Measurements from ENCODE around the gene PCDHGB6. TPM values are rescaled to one million over a fixed set of nuclear protein-coding genes. Genes with fewer than 3 reads are reported as not detected.
"Not testable (repeated sequence)": the region's sequence is repeated elsewhere in the genome, so short reads cannot be mapped to it uniquely, and the experiment has no call there.

PCDHGB6 gene
- 3.4 and 3.6 TPM in 2 replicates for total RNA-seq

- peak; percentile 58 for TF ChIP-seq CTCF (IDR thresholded peaks at IDR 0.05; ENCODE audit: insufficient read depth, low read length, poor library complexity, severe bottlenecking)
- Histone ChIP-seq H3K27me3 (ENCODE audit: control insufficient read depth, insufficient read depth, low read length) (peaks cover 15% of the 10 kb centered on the region), H3K4me3 (ENCODE audit: low read depth, low read length) (peak within 1 kb of the TSS; percentile 3)
- not testable (repeated sequence) for DNase-seq (ENCODE audit: low read depth); H3K36me3 ChIP-seq (ENCODE audit: control insufficient read depth, insufficient read depth, low read length)
Measured at GRCh38 chr5:141407790-141408505, at the start of gene PCDHGB6. PCDHGB6 (plus strand) TSS chr5:141408021; CDS start chr5:141408203, 182 bp downstream.

DNA sequence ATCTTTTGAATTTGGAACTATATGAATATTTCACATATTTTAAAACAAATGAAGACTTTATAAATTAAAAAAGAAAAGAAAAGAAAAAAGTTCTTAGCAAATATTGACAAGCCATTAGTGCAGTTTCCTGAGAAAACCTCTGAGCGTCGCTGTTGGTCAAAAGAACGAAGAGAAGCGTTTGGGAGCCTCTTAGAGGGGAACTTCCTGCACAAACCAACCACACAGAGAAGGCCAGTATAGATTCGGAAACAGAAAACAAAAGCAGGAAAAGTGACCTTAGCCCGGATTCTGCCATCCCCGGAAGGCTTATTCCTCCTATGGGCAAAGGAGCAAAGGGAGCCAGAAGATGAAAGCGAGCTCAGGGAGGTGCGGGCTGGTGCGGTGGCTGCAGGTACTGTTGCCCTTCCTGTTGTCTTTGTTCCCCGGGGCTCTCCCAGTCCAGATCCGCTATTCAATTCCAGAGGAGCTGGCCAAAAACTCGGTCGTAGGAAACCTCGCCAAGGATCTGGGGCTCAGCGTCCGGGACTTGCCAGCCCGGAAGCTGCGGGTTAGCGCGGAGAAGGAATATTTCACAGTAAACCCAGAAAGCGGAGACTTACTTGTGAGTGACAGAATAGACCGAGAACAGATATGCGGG lies 47.9 kb upstream of the PCDHGB6 start, which contains the start of gene PCDHGB2:
Gene PCDHGB2, plus strand, starts transcription at position 205 of the 637 bp plus-strand sequence. Its CDS starts 142 bp downstream, at position 347.
- peak; percentile 21 for TF ChIP-seq CTCF (IDR thresholded peaks at IDR 0.05; ENCODE audit: insufficient read depth, low read length, poor library complexity, severe bottlenecking)
- DNase-seq (ENCODE audit: low read depth), result no peak
- Histone ChIP-seq H3K36me3 (ENCODE audit: control insufficient read depth, insufficient read depth, low read length) (no peaks in the 10 kb centered on the region), H3K27me3 (ENCODE audit: control insufficient read depth, insufficient read depth, low read length) (peaks cover 22% of the 10 kb centered on the region), H3K4me3 (ENCODE audit: low read depth, low read length) (peak within 1 kb of the TSS; percentile 6)

DNA sequence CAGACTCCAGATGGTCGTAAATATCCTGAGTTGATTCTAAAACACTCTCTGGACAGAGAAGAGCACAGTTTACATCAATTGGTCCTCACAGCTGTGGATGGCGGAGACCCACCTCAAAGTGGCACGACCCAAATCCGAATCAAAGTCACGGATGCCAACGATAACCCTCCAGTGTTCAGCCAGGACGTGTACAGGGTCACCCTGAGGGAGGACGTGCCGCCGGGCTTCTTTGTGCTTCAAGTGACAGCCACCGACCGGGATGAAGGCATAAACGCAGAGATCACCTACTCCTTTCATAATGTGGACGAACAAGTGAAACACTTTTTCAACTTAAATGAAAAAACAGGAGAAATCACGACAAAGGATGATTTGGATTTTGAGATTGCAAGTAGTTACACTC lies 47.1 kb upstream of the PCDHGB6 start:
- no peak overlapping the region for H3K4me3 ChIP-seq (ENCODE audit: low read depth, low read length)
- H3K27me3 ChIP-seq (ENCODE audit: control insufficient read depth, insufficient read depth, low read length), result peaks cover 27% of the 10 kb centered on the region
- no peak for TF ChIP-seq CTCF (IDR thresholded peaks at IDR 0.05; ENCODE audit: insufficient read depth, low read length, poor library complexity, severe bottlenecking)
- H3K36me3 ChIP-seq (ENCODE audit: control insufficient read depth, insufficient read depth, low read length), result no peaks in the 10 kb centered on the region
- no peak for DNase-seq (ENCODE audit: low read depth)

GRCh38 chr5:141362719-141363118 lies 45.1 kb upstream of the PCDHGB6 start:
- no peak for TF ChIP-seq CTCF (IDR thresholded peaks at IDR 0.05; ENCODE audit: insufficient read depth, low read length, poor library complexity, severe bottlenecking)
- peaks cover 34% of the 10 kb centered on the region for H3K27me3 ChIP-seq (ENCODE audit: control insufficient read depth, insufficient read depth, low read length)

DNA sequence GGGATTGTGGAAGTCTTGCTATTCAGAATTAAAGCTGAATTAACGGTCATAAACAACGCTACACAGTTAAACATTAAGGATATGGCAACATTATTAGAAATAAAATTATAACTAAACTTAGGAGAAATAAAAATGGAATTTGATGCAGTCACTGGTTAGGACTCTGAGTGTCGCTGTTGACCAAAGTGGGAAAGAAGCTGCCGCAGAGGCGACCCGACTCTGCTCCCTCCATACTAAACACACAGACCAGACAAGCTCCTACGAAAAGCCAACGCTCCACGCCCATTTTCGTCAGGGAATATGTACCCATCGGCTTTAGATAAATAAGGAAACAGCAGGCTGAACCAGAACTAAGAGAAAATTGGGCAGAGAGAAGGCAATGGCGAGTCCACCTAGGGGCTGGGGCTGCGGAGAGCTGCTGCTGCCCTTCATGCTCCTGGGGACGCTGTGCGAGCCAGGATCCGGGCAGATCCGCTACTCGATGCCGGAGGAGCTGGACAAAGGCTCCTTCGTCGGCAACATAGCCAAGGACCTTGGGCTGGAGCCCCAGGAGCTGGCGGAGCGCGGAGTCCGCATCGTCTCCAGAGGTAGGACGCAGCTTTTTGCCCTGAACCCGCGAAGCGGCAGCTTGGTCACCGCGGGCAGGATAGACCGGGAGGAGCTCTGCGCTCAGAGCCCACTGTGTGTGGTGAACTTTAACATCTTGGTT lies 43.7 kb upstream of the PCDHGB6 start, which contains the start of gene PCDHGA5:
Gene PCDHGA5, plus strand, starts transcription at position 211 of the 709 bp plus-strand sequence. Its CDS starts 169 bp downstream, at position 380.
- H3K36me3 ChIP-seq (ENCODE audit: control insufficient read depth, insufficient read depth, low read length), result no peaks in the 10 kb centered on the region
- peaks cover 34% of the 10 kb centered on the region for H3K27me3 ChIP-seq (ENCODE audit: control insufficient read depth, insufficient read depth, low read length)
- TF ChIP-seq CTCF (IDR thresholded peaks at IDR 0.05; ENCODE audit: insufficient read depth, low read length, poor library complexity, severe bottlenecking), result no peak
- DNase-seq (ENCODE audit: low read depth), result no peak
- no peak within 1 kb of the TSS for H3K4me3 ChIP-seq (ENCODE audit: low read depth, low read length)

More at GRCh38 chr5:141362719-141363118, 45.1 kb upstream of the PCDHGB6 start:
- Histone ChIP-seq H3K4me3 (ENCODE audit: low read depth, low read length) (no peak overlapping the region), H3K36me3 (ENCODE audit: control insufficient read depth, insufficient read depth, low read length) (no peaks in the 10 kb centered on the region)
- DNase-seq (ENCODE audit: low read depth), result no peak
